ENCODE data around the gene TM4SF20. TPM values are rescaled to one million over a fixed set of nuclear protein-coding genes. Genes with fewer than 3 reads are reported as not detected.

The TM4SF20 gene
- polyA plus RNA-seq, 1 donor from 2014 or later = not detected

- H3K4me2 ChIP-seq (ENCODE audit: low read length) = no peak overlapping the region
- peaks cover 23% of the 10 kb centered on the region for H3K79me2 ChIP-seq (replicated peaks; ENCODE audit: insufficient read depth, low read length)
- no peaks in the 10 kb centered on the region for H3K36me3 ChIP-seq (ENCODE audit: insufficient read depth, low read length)
- no peaks in the 10 kb centered on the region for H3K9me2 ChIP-seq (ENCODE audit: insufficient read depth, low read length)
- H3F3A ChIP-seq (ENCODE audit: insufficient read depth, low read length, poor library complexity, severe bottlenecking) = peaks cover 4% of the 10 kb centered on the region
- H3K9me3 ChIP-seq (ENCODE audit: low read length) = no peaks in the 10 kb centered on the region
- no peak for TF ChIP-seq SMC3 (conservative IDR thresholded peaks at IDR 0.05; ENCODE audit: poor library complexity)
- no peak for TF ChIP-seq TAF1 (IDR thresholded peaks at IDR 0.05; ENCODE audit: low read depth)
- H3K4me3 ChIP-seq (ENCODE audit: low read length) = no peak overlapping the region
- H3K27me3 ChIP-seq (ENCODE audit: insufficient read depth, low read depth, low read length) = no peaks in the 10 kb centered on the region
- H3K27ac ChIP-seq (ENCODE audit: low read length) = no peak overlapping the region
- H2AFZ ChIP-seq (ENCODE audit: low read depth, low read length) = no peak overlapping the region
- H4K20me1 ChIP-seq (ENCODE audit: insufficient read depth) = no peaks in the 10 kb centered on the region
- no peak overlapping the region for H3K9ac ChIP-seq (ENCODE audit: low read length)
These were observed 56.4 kb downstream of the TM4SF20 start for GRCh38 chr2:227322530-227323205.

GRCh38 chr2:227320305-227321094, 58.6 kb downstream of the TM4SF20 start:
- no peaks in the 10 kb centered on the region for H3K9me3 ChIP-seq (ENCODE audit: low read length)
- no peak for TF ChIP-seq CTCF (IDR thresholded peaks at IDR 0.05; ENCODE audit: poor library complexity, severe bottlenecking)
- no peak for TF ChIP-seq MXI1 (conservative IDR thresholded peaks at IDR 0.05; ENCODE audit: poor library complexity, severe bottlenecking)
- no peak for TF ChIP-seq RAD21 (conservative IDR thresholded peaks at IDR 0.05)
- no peak for TF ChIP-seq POLR2AphosphoS5 (IDR thresholded peaks at IDR 0.05)
- TF ChIP-seq TAF1 (IDR thresholded peaks at IDR 0.05; ENCODE audit: low read depth) = no peak
- TF ChIP-seq SMC3 (conservative IDR thresholded peaks at IDR 0.05; ENCODE audit: poor library complexity) = no peak
- TF ChIP-seq EP300 (conservative IDR thresholded peaks at IDR 0.05; ENCODE audit: poor library complexity, severe bottlenecking) = no peak
- TF ChIP-seq EZH2 (IDR thresholded peaks at IDR 0.05; ENCODE audit: borderline replicate concordance, insufficient read depth, low read length, poor library complexity, severe bottlenecking) = no peak
- no peak for TF ChIP-seq REST (IDR thresholded peaks at IDR 0.05; ENCODE audit: borderline replicate concordance)
- peaks cover 2% of the 10 kb centered on the region for H3K79me2 ChIP-seq (replicated peaks; ENCODE audit: insufficient read depth, low read length)
- no peak overlapping the region for H3K27ac ChIP-seq (ENCODE audit: low read length)
- no peaks in the 10 kb centered on the region for H3F3A ChIP-seq (ENCODE audit: insufficient read depth, low read length, poor library complexity, severe bottlenecking)
- H3K27me3 ChIP-seq (ENCODE audit: insufficient read depth, low read depth, low read length) = no peaks in the 10 kb centered on the region
- H2AFZ ChIP-seq (ENCODE audit: low read depth, low read length) = no peak overlapping the region
- H3K9me2 ChIP-seq (ENCODE audit: insufficient read depth, low read length) = no peaks in the 10 kb centered on the region
- no peak overlapping the region for H3K9ac ChIP-seq (ENCODE audit: low read length)
- no peaks in the 10 kb centered on the region for H3K36me3 ChIP-seq (ENCODE audit: insufficient read depth, low read length)
- no peaks in the 10 kb centered on the region for H4K20me1 ChIP-seq (ENCODE audit: insufficient read depth)
- no peak overlapping the region for H3K4me3 ChIP-seq (ENCODE audit: low read length)
- no peak overlapping the region for H3K4me2 ChIP-seq (ENCODE audit: low read length)
